Adrenal gland (tissue), 5 donors: ENCODE results near the gene CRYM.
A peak's percentile ranks its signal among the peaks of the same experiment; 100 is the strongest.

ENCODE experiments used
- POLR2A ChIP-seq, 2 donors: fragments of 450-650 bp; IDR thresholded peaks; one replicate each; pipeline ENCODE4 v1.6.1; 2017; ENCODE audit warnings: antibody characterized with exemption in 2 of 2, mild to moderate bottlenecking in 2 of 2, moderate library complexity in 1 of 2
- TF ChIP-seq, protein P1 (sequence below), 6 experiments: fragments of 450-650 bp in 4 of 6; fragments of 200-600 bp in 2 of 6; sonication (generic) in 1 of 6; IDR thresholded peaks; 1 replicate in 5 of 6; 2 replicates in 1 of 6; pipeline versions ENCODE4 v1.5.1 to v1.8.0; 2016 to 2021; ENCODE audit warnings: antibody characterized with exemption in 6 of 6, mild to moderate bottlenecking in 2 of 6, moderate library complexity in 1 of 6
- donor health status: DM: no; HTN: no; CAD: no.

- peak in 1 of 2 donors; percentile 40 for TF ChIP-seq POLR2A (IDR thresholded peaks at IDR 0.05)
- TF ChIP-seq, protein P1, sequence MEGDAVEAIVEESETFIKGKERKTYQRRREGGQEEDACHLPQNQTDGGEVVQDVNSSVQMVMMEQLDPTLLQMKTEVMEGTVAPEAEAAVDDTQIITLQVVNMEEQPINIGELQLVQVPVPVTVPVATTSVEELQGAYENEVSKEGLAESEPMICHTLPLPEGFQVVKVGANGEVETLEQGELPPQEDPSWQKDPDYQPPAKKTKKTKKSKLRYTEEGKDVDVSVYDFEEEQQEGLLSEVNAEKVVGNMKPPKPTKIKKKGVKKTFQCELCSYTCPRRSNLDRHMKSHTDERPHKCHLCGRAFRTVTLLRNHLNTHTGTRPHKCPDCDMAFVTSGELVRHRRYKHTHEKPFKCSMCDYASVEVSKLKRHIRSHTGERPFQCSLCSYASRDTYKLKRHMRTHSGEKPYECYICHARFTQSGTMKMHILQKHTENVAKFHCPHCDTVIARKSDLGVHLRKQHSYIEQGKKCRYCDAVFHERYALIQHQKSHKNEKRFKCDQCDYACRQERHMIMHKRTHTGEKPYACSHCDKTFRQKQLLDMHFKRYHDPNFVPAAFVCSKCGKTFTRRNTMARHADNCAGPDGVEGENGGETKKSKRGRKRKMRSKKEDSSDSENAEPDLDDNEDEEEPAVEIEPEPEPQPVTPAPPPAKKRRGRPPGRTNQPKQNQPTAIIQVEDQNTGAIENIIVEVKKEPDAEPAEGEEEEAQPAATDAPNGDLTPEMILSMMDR (IDR thresholded peaks at IDR 0.05), result peak in 3 of 6 experiments; percentile 9 to 33 (median 28)
Measured at GRCh38 chr16:21301168-21301894, 23.2 kb upstream of the CRYM start.
